T-helper 2 cell treated with Interferon-gamma antibody and Interleukin-4, amounts not matched to agents 100 ng/mL and 5 ng/mL, for 36 hours (primary cell): ENCODE data around the gene SYTL1. TPM values are rescaled to one million over a fixed set of nuclear protein-coding genes. Genes with fewer than 3 reads are reported as not detected.

Source experiments
- intact Hi-C: fragments of 100-400 bp; cut with micrococcal nuclease; formaldehyde crosslinking; loops from one replicate; pipeline ENCODE4 v1.15.1; 2023
- total RNA-seq: library from RNA; stranded (reverse); gene quantifications from 2 replicates; pipeline ENCODE4 v1.2.3, GENCODE V29; 2022

SYTL1 gene
- total RNA-seq, 1 donor from 2014 or later: 83.6 TPM

GRCh38 chr1:27345272-27345671, 3.5 kb downstream of the SYTL1 start:
- intact Hi-C loops: no loop called here

GRCh38 chr1:27346357-27346756, 4.5 kb downstream of the SYTL1 start:
- intact Hi-C loops: no loop called here

- intact Hi-C loops: no loop called here
Observed at GRCh38 chr1:27346991-27347624, 5.3 kb downstream of the SYTL1 start.

- intact Hi-C loops: no loop called here
Observed at GRCh38 chr1:27348861-27349783, 7.3 kb downstream of the SYTL1 start.

- intact Hi-C loops: no loop called here
Observed at GRCh38 chr1:27349784-27350662, 8.2 kb downstream of the SYTL1 start.

- intact Hi-C loops: no loop called here
Observed at GRCh38 chr1:27350663-27351540, 9.1 kb downstream of the SYTL1 start.

- intact Hi-C loops: no loop called here
Observed at GRCh38 chr1:27351541-27352107, 9.8 kb downstream of the SYTL1 start.

GRCh38 chr1:27353166-27353565, 11.3 kb downstream of the SYTL1 start:
- intact Hi-C loops: no loop called here

- intact Hi-C loops: no loop called here
Observed at GRCh38 chr1:27353629-27354028, 11.8 kb downstream of the SYTL1 start.

- intact Hi-C loops: no loop called here
Observed at GRCh38 chr1:27355683-27356082, 13.9 kb downstream of the SYTL1 start.

- intact Hi-C loops: no loop called here
Observed at GRCh38 chr1:27356277-27356618, 14.4 kb downstream of the SYTL1 start.

GRCh38 chr1:27356619-27357280, 14.9 kb downstream of the SYTL1 start:
- intact Hi-C loops: loop anchor here (1.0 kb wide), 3 partner anchors 9 to 36 kb away; partner anchors contain the start of gene GPR3

GRCh38 chr1:27357281-27358037, 15.6 kb downstream of the SYTL1 start:
- intact Hi-C loops: loop anchor here (1.0 kb wide), 3 partner anchors 8 to 35 kb away; partner anchors contain the start of gene GPR3

GRCh38 chr1:27358038-27358927, 16.5 kb downstream of the SYTL1 start:
- intact Hi-C loops: no loop called here

- intact Hi-C loops: no loop called here
Observed at GRCh38 chr1:27358928-27359313, 17.1 kb downstream of the SYTL1 start.

GRCh38 chr1:27359822-27360158, 18.0 kb downstream of the SYTL1 start:
- intact Hi-C loops: no loop called here

GRCh38 chr1:27360159-27361043, 18.6 kb downstream of the SYTL1 start:
- intact Hi-C loops: no loop called here
